K562 (cell line): ENCODE data around the gene KMT2C. TPM values are rescaled to one million over a fixed set of nuclear protein-coding genes. Genes with fewer than 3 reads are reported as not detected.

Experiments
- ATF1 ChIP-seq, 2 experiments: fragments of 450-650 bp in 1 of 2; IDR thresholded peaks; 2 replicates each; pipeline ENCODE4 v1.6.1; 2016; ENCODE audit warnings: missing compliant biosample characterization in 1 of 2, missing genetic modification characterization in 1 of 2
- BHLHE40 ChIP-seq: IDR thresholded peaks from 2 replicates; pipeline ENCODE4 v1.6.1; 2011; ENCODE audit warnings: low read length, improper control_type of control experiment
- CBX1 ChIP-seq: sonication (generic); IDR thresholded peaks from 2 replicates; pipeline ENCODE4 v1.6.1; 2016; ENCODE audit warnings: antibody characterized with exemption, low read depth, mild to moderate bottlenecking
- CREM ChIP-seq: IDR thresholded peaks from 2 replicates; pipeline ENCODE4 v1.6.1; 2014; ENCODE audit warnings: antibody characterized with exemption, low read depth
- FOXK2 ChIP-seq, 2 experiments: fragments of 450-650 bp; IDR thresholded peaks in 1 of 2; conservative IDR thresholded peaks in 1 of 2; 2 replicates each; pipeline ENCODE4 v1.6.1; 2016; ENCODE audit warnings: low read depth in 2 of 2, mild to moderate bottlenecking in 1 of 2
- GTF2A2 ChIP-seq: IDR thresholded peaks from 2 replicates; pipeline ENCODE4 v1.6.1; 2016; ENCODE audit warnings: mild to moderate bottlenecking, missing genetic modification characterization, missing compliant biosample characterization
- HDGF ChIP-seq: fragments of 450-650 bp; IDR thresholded peaks from 2 replicates; pipeline ENCODE4 v1.6.1; 2016
- KLF6 ChIP-seq: fragments of 250-450 bp; sonication (Bioruptor Pico); IDR thresholded peaks from 2 replicates; pipeline ENCODE4 v1.4.0; 2020; ENCODE audit warnings: mild to moderate bottlenecking, moderate library complexity, borderline replicate concordance
- MYBL2 ChIP-seq, 2 experiments: fragments of 450-650 bp in 1 of 2; sonication (generic) in 1 of 2; formaldehyde crosslinking in 1 of 2; IDR thresholded peaks; 2 replicates each; pipeline versions ENCODE4 v1.6.1 to v1.8.1; 2017 to 2022; ENCODE audit warnings: borderline replicate concordance in 1 of 2, inconsistent platforms in 1 of 2, low read depth in 1 of 2, mild to moderate bottlenecking in 1 of 2, missing genetic modification reagents in 1 of 2, moderate library complexity in 1 of 2
- NBN ChIP-seq: fragments of 450-650 bp; IDR thresholded peaks from 2 replicates; pipeline ENCODE4 v1.6.1; 2016; ENCODE audit warnings: low read depth, mild to moderate bottlenecking
- PHTF2 ChIP-seq: fragments of 250-450 bp; sonication (Bioruptor Pico); IDR thresholded peaks from 2 replicates; pipeline ENCODE4 v1.5.0; 2021; ENCODE audit warnings: mild to moderate bottlenecking
- RBM39 ChIP-seq: fragments of 200-400 bp; formaldehyde crosslinking; optimal IDR thresholded peaks from 2 replicates; pipeline ENCODE3; 2018; ENCODE audit warnings: low read depth, low read length
- RFX1 ChIP-seq: fragments of 450-650 bp; IDR thresholded peaks from 2 replicates; pipeline ENCODE4 v1.6.1; 2016; ENCODE audit warnings: mild to moderate bottlenecking, moderate library complexity
- SIN3A ChIP-seq, 2 experiments: fragments of 150-350 bp in 1 of 2; IDR thresholded peaks; 2 replicates each; pipeline ENCODE4 v1.6.1; 2011 to 2016; ENCODE audit warnings: borderline replicate concordance in 2 of 2, low read depth in 2 of 2, low read length in 2 of 2, mild to moderate bottlenecking in 2 of 2, moderate library complexity in 2 of 2; ENCODE audit not compliant: control insufficient read depth in 1 of 2
- SLC30A9 ChIP-seq: fragments of 250-450 bp; sonication (Bioruptor Pico); IDR thresholded peaks from 2 replicates; pipeline ENCODE4 v1.8.0; 2022; ENCODE audit warnings: mild to moderate bottlenecking, moderate library complexity
- SP2 ChIP-seq: IDR thresholded peaks from 2 replicates; pipeline ENCODE4 v1.6.1; 2011; ENCODE audit warnings: mild to moderate bottlenecking, low read depth, low read length, moderate library complexity; ENCODE audit not compliant: poor library complexity, severe bottlenecking; ENCODE audit errors: extremely low read depth
- ZNF583 ChIP-seq: fragments of 250-450 bp; sonication (Bioruptor Pico); IDR thresholded peaks from 2 replicates; pipeline ENCODE4 v1.4.0; 2020
- ZSCAN29 ChIP-seq: fragments of 450-650 bp; IDR thresholded peaks from 2 replicates; pipeline ENCODE4 v1.6.1; 2017
- polyA plus RNA-seq, 8 experiments: library from polyadenylated mRNA; depleted of rRNA in 4 of 8; stranded (reverse) in 5 of 8; unstranded in 3 of 8; fragments of >200 nt; fragmentation: Nextera tagmentation in 2 of 8; fragmentation: Illumina TruSeq in 1 of 8; extraction: Ambion mirVana in 2 of 8; extraction: Trizol in 1 of 8; gene quantifications; 2 replicates each; pipeline versions ENCODE4 v1.2.1 to v1.2.3, GENCODE V29; 2011 to 2014; ENCODE audit warnings: inconsistent platforms in 1 of 8, missing spikeins in 1 of 8
- total RNA-seq, 7 experiments: library from RNA; depleted of rRNA in 6 of 7; stranded (reverse); fragments of >200 nt in 6 of 7; fragmentation: Illumina TruSeq in 2 of 7; extraction: Trizol in 2 of 7; gene quantifications; 2 replicates each; pipeline versions ENCODE4 v1.2.1 to v1.2.3, GENCODE V29; 2011 to 2021; ENCODE audit warnings: low replicate concordance in 1 of 7
- TF ChIP-seq, protein P1 (sequence below), 2 experiments: fragments of 250-450 bp in 1 of 2; fragments of 450-650 bp in 1 of 2; sonication (Bioruptor Pico) in 1 of 2; IDR thresholded peaks; 2 replicates each; pipeline versions ENCODE4 v1.6.1 to v1.8.0; 2016 to 2021; ENCODE audit warnings: mild to moderate bottlenecking in 2 of 2, moderate library complexity in 2 of 2, missing compliant biosample characterization in 1 of 2, missing genetic modification characterization in 1 of 2
- TF ChIP-seq, protein P2 (sequence below), 2 experiments: IDR thresholded peaks; 2 replicates each; pipeline ENCODE4 v1.6.1; 2011; ENCODE audit warnings: borderline replicate concordance in 1 of 2, control low read depth in 1 of 2, low read depth in 1 of 2, low read length in 1 of 2, mild to moderate bottlenecking in 1 of 2, mixed read lengths in 1 of 2, moderate library complexity in 1 of 2; ENCODE audit not compliant: insufficient read depth in 1 of 2, insufficient read length in 1 of 2, poor library complexity in 1 of 2, severe bottlenecking in 1 of 2; ENCODE audit errors: extremely low read depth in 1 of 2
- TF ChIP-seq, protein P3 (sequence below): sonication (generic); formaldehyde crosslinking; IDR thresholded peaks from 2 replicates; pipeline ENCODE4 v1.8.0; 2023; ENCODE audit warnings: mild to moderate bottlenecking, missing genetic modification reagents
- TF ChIP-seq, protein P4 (sequence below): fragments of 250-450 bp; sonication (Bioruptor Pico); IDR thresholded peaks from 2 replicates; pipeline ENCODE4 v1.8.0; 2021; ENCODE audit warnings: moderate library complexity, mild to moderate bottlenecking, inconsistent platforms
- TF ChIP-seq, protein P5 (sequence below): sonication (generic); formaldehyde crosslinking; IDR thresholded peaks from 2 replicates; pipeline ENCODE4 v1.8.0; 2022; ENCODE audit warnings: missing genetic modification reagents, mild to moderate bottlenecking, borderline replicate concordance

KMT2C gene
- total and polyA plus RNA-seq, 9 of the 15 experiments (the other 6 are each of a cell fraction or from before 2014, with no cell fraction given), result 4.9 to 67.8 (median 27.1) TPM

DNA sequence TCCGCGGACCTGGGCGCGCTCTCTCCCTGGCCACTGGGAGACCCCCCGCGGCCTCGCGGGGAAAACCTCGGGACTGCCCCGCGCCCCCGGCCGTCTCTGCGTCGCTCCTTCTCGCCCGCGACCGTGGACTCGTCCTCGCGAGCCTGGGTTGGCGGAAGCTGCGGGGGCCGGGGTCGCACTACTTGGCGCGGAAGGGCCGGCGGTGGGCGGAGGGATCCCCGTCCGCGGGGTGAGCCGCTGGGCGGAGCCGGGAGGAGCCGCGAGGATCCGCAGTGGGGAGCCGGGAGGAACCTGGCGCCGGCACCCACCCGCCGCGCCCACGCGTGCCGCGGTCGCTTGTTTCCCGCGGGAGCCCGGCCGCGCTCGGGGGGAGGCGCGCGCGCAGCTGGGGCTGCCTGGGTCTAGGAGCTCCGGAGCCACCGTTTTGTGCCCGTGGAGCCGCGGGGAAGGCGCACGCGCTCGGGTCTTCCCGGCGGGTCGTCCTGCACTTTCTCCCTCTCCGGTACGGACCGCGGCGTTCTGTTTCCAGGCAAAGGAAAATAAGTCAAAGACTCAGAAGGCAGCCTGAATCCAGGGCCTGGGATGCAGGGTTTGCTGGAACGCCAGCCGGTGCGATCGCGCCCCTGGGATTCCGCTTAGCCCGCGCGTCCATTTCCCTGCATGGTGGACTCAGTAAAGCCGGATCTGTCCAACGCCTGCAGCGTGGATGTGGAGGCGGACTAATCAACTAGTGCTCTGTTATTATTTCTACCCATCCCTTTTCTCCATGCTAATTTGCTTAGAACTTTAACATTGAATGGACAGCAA, 28.7 kb upstream of the KMT2C start (continued):
- TF ChIP-seq, protein P1, sequence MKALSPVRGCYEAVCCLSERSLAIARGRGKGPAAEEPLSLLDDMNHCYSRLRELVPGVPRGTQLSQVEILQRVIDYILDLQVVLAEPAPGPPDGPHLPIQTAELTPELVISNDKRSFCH (CRISPR knock-in tag; IDR thresholded peaks at IDR 0.05), result no peak
- TF ChIP-seq, protein P1 (tag; IDR thresholded peaks at IDR 0.05), result peak; percentile 96
- TF ChIP-seq ATF1 (CRISPR knock-in tag; IDR thresholded peaks at IDR 0.05), result no peak
- TF ChIP-seq ATF1 (tag; IDR thresholded peaks at IDR 0.05), result peak; percentile 87
- TF ChIP-seq BHLHE40, result 0 out of 2 replicates have a peak, but pooled peaks have one; percentile 6
- TF ChIP-seq, protein P2, sequence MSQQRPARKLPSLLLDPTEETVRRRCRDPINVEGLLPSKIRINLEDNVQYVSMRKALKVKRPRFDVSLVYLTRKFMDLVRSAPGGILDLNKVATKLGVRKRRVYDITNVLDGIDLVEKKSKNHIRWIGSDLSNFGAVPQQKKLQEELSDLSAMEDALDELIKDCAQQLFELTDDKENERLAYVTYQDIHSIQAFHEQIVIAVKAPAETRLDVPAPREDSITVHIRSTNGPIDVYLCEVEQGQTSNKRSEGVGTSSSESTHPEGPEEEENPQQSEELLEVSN (IDR thresholded peaks at IDR 0.05; ENCODE audit: borderline replicate concordance in 1 of 2, extremely low read depth in 1 of 2, insufficient read depth in 1 of 2, insufficient read length in 1 of 2, low read depth in 1 of 2, low read length in 1 of 2, poor library complexity in 1 of 2, severe bottlenecking in 1 of 2), result peak in 1 of 2 experiments; percentile 81
- 0 out of 2 replicates have a peak, but pooled peaks have one; percentile 40 for TF ChIP-seq PHTF2 (CRISPR knock-in tag)
- no peak for TF ChIP-seq MYBL2 (IDR thresholded peaks at IDR 0.05; ENCODE audit: low read depth)
- no peak for TF ChIP-seq MYBL2 (CRISPR knock-in tag; IDR thresholded peaks at IDR 0.05; ENCODE audit: borderline replicate concordance)
- peak; percentile 57 for TF ChIP-seq CREM
- TF ChIP-seq, protein P3, sequence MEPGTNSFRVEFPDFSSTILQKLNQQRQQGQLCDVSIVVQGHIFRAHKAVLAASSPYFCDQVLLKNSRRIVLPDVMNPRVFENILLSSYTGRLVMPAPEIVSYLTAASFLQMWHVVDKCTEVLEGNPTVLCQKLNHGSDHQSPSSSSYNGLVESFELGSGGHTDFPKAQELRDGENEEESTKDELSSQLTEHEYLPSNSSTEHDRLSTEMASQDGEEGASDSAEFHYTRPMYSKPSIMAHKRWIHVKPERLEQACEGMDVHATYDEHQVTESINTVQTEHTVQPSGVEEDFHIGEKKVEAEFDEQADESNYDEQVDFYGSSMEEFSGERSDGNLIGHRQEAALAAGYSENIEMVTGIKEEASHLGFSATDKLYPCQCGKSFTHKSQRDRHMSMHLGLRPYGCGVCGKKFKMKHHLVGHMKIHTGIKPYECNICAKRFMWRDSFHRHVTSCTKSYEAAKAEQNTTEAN (CRISPR knock-in tag), result peak; percentile 71
- TF ChIP-seq SP2, result no peak
- TF ChIP-seq CBX1, result peak; percentile 13
- TF ChIP-seq, protein P4, sequence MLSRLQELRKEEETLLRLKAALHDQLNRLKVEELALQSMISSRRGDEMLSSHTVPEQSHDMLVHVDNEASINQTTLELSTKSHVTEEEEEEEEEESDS (CRISPR knock-in tag), result no peak
- TF ChIP-seq RFX1, result no peak
- TF ChIP-seq SLC30A9 (CRISPR knock-in tag), result peak; percentile 74; the same call in 1 of the 2 replicates
- no peak for TF ChIP-seq RBM39
- peak; percentile 83 for TF ChIP-seq GTF2A2 (tag)
- TF ChIP-seq SIN3A (IDR thresholded peaks at IDR 0.05; ENCODE audit: borderline replicate concordance in 2 of 2, control insufficient read depth in 1 of 2, low read depth in 2 of 2, low read length in 2 of 2), result peak; percentile 71 to 74; a peak in 2 of 4 replicates
- TF ChIP-seq HDGF, result no peak
- no peak for TF ChIP-seq KLF6
- no peak for TF ChIP-seq FOXK2 (conservative IDR thresholded peaks at IDR 0.05 in 1 of 2, IDR thresholded peaks at IDR 0.05 in 1 of 2; ENCODE audit: low read depth in 2 of 2)
- TF ChIP-seq, protein P5, sequence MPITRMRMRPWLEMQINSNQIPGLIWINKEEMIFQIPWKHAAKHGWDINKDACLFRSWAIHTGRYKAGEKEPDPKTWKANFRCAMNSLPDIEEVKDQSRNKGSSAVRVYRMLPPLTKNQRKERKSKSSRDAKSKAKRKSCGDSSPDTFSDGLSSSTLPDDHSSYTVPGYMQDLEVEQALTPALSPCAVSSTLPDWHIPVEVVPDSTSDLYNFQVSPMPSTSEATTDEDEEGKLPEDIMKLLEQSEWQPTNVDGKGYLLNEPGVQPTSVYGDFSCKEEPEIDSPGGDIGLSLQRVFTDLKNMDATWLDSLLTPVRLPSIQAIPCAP (CRISPR knock-in tag), result no peak
- no peak for TF ChIP-seq NBN
- 0 out of 2 replicates have a peak, but pooled peaks have one; percentile 66 for TF ChIP-seq ZSCAN29
- peak; percentile 83; the same call in 1 of the 2 replicates for TF ChIP-seq ZNF583 (CRISPR knock-in tag)
